Left renal pelvis (tissue), 4 donors: Measurements from ENCODE around the gene ASCC1. TPM values are rescaled to one million over a fixed set of nuclear protein-coding genes. Genes with fewer than 3 reads are reported as not detected.
A peak's percentile ranks its signal among the peaks of the same experiment; 100 is the strongest.
"Not testable (repeated sequence)": the region's sequence is repeated elsewhere in the genome, so short reads cannot be mapped to it uniquely, and the experiment has no call there.

Experiments
- DNase-seq, 4 donors: peaks; one replicate each; pipeline ENCODE4 v3.0.0-alpha.2; 2013; ENCODE audit warnings: low read depth in 4 of 4, low spot score in 3 of 4
- polyA plus RNA-seq, 4 donors: library from polyadenylated mRNA; unstranded; fragments of 120-200 nt; gene quantifications; one replicate each; pipeline ENCODE4 v1.2.1, GENCODE V29; 2013; ENCODE audit not compliant: insufficient read length in 4 of 4

Gene ASCC1
- polyA plus RNA-seq, 4 donors, result 32.9 to 49.9 (median 42.4) TPM

DNA sequence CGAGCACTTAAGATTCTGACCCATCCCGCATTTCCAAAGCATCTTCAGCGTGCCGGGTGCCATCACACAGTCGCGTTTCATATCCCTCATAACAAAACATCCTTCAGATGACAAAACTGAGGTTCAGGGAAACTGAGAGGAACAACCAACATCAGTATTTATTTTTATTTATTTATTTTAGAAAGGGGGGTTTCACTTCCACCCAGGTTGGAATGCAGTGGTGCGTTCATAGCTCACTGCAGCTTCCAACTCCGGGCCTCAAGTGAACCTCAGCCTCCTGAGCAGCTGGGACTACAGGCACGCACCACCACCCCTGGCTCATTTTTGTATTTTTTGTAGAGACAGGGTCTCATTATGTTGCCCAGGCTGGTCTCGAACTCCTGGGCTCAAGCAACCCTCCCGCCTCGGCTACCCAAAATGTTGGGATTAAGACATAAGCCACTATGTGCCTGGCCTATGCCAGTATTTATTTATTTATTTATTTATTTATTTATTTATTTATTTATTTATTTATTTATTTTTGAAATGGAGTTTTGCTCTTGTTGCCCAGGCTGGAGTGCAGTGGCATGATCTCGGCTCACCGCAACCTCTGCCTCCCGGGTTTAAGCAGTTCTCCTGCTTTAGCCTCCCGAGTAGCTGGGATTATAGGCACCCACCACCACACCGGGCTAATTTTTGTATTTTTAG, 33.2 kb upstream of the ASCC1 start:
- not testable (repeated sequence) for DNase-seq

DNA sequence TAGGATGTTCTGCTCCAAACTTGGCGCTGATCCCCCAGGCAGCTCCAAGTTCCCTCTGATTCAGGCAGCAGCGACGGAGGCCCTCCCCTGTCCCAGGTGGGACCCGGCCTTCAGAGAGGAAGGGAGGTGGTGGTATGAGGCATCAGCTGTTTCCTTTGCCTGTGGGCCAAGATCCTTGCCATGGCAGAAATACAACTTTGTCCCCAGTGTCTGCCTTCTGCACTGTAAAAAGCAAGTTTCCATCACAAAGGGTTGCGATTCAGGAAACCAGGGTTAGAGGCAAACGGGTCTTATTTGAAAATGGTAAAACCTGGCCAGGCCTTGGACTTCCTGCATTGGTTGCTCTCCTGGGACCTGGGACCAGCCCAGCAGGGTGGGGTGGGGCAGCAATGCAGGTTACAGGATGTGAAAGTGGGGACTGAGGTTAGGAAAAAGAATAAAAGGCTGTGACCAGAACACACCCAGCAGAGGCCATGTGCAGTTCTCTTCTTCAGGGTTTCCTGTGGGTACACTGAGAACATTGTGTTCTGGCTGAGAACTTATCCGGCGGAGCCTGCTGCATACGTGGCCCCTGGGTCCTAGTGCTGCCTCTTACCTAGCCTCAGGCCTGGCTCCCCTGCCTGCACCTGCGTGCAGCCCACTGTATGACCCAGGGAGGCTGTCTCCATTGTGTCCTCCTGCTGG, 32.5 kb upstream of the ASCC1 start:
- no peak for DNase-seq

DNA sequence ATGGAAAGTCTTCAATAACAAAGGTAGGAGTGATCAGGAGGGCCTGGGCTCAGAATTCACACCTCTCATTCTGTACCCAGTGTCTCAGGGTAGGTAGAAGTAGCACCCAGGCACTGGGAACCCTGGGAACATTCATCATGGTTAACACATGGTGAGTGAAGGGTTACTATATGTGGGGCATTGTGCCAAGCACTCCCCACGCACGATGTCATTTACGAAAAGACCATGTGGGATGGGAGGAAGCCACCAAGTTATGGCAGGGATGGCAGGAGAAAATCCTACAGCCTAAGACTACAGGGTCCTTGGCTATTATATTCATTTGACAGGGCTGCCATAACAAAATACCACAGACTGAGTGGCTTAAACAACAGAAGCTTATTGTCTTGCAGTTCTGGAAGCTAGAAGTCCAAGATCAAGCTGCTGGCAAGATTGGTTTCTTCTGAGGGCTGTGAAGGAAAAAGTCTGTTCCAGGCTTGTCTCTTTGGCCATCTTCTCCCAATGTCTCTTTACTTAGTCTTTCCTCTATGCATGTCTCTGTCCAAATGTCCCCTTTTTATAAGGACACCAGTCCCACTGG, 30.0 kb upstream of the ASCC1 start:
- no peak for DNase-seq

DNA sequence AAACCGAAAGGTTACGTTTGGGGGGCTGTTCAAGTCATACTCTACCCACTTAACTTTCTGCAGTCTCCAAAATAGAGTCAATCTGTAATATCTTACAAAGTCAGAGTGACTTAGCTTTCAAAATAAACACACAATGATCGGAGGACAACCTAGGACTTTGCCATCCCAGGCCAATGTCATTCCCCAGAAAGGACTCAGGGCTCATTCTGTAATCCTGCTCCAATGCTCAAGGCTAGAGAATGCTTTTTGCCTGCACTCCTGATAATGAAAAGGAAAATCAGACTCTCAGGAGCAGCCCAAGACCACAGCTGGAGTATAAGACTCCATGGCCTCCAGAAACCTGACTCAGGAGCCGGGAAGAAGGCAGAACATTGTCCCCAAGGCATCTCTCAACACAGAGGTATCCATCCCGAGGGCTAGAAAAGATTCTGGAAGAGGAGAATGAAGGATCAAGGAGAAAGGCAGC, 28.5 kb upstream of the ASCC1 start:
- no peak for DNase-seq

DNA sequence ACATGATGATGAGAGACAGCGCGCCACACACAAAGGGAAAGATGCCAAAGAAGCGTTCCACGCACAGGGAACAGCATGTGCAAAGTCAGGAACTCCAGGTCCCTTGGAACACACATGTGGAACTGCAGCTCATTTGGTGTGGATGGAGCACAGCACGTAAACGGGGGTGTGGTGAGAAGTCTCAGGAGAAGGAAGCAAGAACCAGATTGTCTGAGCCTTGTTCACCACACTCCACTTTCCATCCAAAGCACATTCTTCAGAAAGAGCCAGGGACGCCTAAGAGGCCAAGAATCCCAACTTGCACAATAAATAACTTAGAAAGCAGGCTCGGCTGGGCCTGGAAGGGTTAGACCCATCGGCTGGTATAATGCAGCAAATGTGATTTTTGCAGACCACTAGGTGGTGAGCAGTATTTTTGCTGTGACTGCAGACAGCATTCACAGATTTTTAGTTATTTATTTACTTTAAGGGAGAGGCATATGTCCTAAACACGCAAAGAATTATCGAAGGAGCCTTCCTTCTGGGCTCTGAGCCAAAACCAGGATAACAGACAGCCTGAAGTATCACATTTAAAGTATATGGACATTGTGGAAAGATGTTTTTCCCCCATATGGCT, 27.9 kb upstream of the ASCC1 start:
- peak in 2 of 4 donors; percentile 60 to 66 for DNase-seq

DNA sequence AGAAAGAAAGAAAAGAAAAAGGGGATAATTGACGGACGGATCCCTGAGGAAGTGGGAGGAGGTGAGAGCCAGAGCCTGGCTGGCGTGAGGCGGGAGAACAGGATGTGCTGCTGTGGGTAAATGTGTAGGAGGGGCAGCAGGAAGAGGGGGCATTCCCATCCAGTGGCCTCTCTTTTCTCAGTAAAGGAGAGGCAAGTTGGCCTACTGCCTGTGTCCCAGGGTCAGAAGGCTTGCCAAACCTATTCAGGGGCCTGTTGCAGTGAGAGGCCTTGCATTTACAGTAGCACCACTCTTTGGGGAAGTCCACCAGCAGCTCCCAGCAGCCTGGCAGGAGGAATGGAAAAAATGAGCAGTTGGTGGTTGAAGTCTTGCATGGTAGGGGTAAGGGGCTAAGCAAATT, 26.6 kb upstream of the ASCC1 start:
- DNase-seq, result no peak

DNA sequence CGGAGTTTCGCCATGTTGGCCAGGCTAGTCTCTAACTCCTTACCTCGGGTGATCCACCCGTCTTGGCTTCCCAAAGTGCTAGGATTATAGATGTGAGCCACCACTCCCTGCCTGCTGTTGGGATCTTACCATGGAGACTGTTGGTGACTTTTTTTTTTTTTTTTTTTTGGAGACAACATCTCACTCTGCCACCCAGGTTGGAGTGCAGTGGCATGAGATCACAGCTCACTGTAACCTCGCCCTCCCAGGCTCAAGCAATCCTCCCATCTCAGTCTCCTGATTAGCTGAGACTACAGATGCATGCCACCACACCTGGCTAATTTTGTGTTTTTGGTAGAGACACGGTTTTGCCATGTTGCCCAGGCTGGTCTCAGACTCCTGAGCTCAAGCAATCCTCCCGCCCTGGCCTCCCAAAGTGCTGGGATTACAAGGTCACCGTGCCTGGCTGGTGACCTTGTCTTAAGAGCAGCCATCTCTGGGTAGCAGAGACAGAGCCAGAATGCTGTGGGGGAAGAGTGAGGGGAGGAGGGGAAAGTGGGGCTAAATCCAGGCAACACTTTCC, 25.7 kb upstream of the ASCC1 start:
- no peak for DNase-seq

DNA sequence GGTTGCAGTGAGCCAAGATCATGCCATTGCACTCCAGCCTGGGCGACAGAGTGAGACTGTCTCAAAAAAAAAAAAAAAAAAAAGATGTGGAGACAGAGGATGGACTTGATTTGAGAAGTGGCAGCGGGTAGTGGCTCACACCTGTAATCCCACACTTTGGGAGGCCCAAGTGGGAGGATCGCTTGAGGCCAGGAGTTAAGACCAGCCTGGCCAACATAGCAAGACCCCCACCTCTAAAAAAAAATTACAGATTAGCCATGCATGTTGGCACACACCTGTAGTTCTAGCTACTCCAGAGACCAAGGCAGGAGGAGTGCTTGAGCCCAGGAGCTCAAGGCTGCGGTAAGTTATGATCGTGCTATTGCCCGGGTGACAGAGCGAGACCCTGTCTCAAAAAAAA, 24.3 kb upstream of the ASCC1 start:
- no peak for DNase-seq

DNA sequence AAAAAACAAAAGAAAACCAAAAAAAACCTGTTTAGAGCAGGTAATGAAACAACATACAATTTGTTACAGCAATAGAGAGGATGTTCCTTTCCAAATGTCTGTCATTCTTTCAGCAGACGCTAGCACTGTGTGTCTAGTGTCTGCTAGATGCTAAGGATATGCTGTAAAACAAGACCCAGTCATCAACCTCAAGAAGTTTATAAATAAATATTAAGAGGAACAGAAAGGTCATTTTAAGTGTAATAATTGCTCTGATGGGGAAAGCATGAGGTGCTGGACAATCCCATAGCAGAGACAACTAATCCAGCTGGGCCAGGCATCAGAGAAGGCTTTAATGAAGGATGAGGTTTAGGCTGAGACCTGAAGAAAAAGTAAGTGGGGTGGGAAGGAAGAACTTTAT, 23.3 kb upstream of the ASCC1 start:
- DNase-seq, result no peak

DNA sequence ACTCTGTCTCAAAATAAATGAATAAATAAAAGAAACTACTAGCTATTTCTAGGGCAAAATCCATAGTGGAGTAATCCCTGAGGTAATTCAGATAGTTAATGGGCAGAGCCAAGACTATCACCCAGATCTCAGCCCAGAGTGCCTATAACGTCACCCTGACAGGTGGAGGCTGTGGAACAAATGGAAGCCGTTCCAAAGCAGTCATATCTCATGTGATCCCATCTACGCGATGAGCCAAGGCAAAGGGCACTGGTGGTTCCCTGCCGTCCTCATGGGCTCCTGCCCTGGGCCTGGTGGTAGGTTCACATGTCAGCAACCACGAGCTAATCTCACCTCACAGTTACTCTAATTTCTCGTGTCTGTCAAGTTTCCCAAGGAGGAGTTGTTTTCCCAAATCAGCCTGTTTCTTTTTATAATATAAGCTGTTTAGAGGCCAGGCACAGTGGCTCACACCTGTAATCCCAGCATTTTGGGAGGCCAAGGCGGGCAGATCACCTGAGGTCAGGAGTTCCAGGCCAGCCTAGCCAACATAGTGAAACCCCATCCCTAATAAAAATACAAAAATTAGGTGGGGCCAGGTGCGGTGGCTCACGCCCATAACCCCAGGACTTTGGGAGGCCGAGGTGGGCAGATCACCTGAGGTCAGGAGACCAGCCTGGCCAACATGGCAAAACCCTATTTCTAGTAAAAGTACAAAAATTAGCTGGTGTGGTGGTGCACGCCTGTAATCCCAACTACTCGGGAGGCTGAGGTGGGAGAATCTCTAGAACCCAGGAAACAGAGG, 22.5 kb upstream of the ASCC1 start:
- no peak for DNase-seq

DNA sequence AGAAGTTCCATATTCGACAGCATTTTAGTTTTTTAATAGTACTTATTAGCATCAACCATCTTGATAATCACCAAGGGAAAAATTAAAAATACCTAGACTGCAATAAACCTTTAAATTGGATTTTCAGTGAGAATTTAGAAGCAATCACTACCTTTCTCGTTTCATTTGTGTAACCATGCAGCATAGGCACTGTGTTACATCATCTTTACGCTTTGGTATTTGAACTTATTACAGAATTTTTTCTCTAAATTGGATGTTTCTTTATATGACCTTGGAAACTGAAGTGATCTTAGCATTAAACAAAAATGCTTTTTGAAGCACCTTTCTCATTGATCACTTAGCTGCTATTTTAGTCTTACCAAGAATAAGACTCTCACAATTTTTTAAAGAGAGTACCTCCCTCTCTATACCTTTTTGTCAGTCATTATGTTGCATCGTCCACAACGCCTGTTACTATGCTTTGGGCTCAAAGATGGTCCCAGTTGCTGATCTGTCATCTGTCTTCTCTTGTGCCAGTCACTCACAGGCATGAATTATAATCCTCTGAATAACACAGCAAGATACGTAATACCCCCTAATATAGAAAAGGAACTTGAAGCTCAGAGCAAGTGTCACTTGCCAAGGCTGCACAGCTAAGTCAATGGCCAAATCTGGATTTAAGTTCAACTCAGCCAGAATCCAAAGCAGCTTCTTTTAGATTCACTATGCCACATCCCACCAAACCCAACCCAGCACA, 19.6 kb upstream of the ASCC1 start:
- no peak for DNase-seq

DNA sequence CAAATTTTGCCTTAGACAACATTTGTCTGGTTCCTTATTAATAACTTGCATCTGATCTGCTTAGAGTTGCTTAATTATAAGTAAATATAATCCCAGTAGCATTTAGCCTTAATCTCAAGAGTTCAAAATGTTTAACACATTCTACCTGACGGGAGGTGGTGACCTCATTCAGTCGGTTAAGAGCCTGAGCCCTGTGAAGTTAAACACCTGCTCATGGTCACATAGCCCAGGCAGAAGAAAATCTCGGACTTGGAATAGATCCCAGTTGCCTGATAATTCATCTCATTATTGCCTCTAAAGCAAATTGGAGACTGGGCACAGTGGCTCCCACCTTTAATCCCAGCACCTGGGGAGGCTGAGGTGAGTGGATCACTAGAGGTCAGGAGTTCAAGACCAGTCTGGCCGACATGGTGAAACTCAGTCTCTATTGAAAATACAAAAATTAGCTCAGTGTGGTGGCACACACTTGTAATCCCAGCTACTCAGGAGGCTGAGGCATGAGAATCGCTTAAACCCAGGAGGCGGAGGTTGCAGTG, 18.6 kb upstream of the ASCC1 start:
- no peak for DNase-seq

DNA sequence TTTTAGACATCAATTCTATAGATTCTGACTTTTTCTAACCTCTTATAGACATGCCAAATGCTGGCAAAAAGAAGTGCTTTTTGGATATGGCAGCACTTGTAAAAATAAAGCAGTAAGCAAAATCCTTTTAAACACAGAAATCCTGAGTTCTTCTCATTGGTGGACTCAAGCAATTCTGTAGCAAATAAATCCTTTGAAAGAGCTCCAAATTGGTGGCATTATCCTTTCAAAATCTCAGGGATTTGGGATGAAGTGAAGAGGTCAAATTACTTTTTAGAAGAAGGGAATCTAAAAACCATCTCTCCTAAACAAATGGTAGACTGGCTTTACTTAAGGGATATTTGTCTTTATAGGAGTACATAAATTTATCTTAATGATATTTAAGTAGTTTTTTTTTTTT, 17.5 kb upstream of the ASCC1 start:
- no peak for DNase-seq

DNA sequence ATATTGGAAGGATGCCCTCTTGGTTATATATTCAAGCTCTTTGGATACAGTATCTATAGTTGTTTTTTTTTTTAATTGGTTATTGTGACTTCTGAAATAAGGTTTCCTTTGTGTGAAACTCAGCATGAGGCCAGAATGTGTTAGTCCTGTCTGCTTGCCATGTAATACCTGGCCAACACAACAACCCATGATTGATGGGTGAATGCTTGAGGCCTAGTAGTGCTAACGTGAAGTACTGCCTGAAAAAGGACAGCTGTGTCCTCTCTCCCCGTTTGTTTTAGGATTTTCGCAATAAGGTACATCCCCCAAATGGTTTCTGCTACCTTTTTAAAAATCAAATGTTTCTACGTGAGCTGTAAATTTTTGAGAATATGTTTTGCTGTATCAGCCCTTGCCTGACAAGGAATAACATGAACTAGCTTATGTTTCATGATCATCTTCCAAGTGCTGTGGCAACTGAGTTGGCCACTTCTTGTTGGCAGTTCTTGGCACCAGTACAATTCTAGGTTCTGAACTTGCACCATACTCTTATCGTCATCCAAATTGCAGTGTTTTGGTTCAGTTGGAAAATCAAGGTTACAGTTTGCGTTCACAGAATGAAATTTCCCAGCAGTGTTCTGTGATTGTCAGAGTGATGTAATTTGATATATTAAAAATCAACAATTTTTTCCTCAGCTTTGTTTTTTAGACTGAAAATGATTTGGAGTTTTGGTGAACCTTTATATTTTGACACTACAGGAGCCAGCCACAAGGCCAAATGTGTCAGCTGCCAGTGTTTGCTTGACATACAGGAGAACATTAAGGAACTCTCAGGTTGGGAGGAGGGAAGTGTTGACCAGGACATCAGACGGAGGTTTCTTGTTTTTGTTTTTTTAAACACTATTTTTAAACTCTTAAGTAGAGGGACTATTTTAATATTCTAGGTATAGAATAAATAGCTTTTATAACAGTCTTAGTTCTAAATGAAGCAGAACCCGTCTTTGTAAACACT, 13.5 kb upstream of the ASCC1 start:
- DNase-seq, result no peak

DNA sequence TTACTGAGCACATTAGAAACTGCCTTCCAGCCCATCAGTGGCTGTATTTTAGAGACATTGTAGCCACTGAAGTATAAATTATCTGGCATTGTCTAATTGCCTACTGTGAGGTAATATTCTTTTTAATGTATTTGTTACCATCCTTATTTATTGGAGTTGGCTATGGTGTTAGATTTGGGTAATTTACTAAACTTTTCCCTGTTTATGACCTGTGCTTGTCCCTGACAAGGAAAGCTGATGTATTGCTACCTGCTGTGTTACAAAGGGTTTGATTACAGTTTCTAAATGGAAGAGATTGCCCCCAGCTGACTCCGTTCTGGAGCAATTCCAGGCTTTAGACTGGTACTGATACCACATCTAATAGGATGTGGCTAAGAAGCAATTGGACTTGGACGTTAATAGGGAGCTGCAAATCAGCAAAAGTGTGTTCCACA, 12.3 kb upstream of the ASCC1 start:
- DNase-seq, result no peak

DNA sequence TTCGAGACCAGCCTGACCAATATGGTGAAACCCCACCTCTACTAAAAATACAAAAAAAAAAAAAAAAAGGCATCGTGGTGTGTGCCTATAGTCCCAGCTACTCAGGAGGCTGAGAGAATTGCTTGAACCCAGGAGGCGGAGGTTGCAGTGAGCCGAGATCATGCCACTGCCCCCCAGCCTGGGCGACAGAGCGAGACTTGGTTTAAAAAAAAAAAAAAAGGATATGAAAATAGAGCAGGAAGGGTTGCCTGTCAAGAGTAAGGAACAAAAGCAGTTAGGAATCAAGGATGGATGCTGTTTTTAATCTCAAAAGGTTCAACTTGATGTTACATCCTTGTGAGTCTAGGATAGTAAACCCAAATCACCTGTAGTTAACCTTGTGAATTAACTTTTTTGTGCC, 11.8 kb upstream of the ASCC1 start:
- DNase-seq, result no peak

DNA sequence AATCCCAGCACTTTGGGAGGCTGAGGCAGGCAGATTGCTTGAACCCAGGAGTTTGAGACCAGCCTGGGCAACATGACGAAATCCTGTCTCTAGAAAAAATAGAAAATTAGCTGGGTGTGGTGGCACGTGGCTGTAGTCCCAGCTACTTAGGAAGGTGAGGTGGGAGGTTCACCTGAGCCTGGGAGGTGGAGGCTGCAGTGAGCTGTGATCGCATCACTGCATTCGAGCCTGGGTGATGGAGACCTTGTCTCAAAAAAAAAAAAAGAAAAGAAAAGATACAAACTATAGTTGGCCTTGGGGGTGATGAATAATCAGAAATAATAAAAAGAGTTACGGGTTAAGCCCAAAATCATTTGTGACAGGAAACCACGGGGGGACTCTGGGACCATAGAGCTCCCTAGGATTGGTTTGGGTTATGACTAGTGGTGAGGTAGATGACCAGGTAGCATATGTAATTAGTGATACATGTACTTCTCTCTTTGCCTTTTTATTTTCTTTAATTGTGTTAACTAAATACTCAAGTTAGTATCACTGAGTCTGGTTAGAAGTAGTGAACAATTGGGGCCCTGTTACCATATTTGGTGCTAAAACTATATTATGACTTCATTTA, 10.4 kb upstream of the ASCC1 start:
- DNase-seq, result no peak

DNA sequence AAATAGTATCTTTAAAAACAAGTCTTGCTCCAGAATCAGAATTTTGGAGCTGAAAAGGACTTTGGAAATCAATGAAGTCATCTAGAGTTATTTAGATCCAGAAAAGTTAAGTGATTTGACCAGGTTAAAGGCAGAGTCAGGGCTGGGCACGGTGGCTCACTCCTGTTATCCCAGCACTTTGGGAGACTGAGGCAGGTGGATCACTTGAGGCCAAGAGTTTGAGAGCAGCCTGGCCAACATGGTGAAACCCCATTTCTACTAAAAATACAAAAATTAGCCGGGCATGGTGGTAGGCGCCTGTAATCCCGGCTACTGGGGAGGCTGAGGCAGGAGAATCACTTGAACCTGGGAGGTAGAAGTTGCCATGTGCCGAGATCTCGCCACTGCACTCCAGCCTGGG, 8.1 kb upstream of the ASCC1 start:
- DNase-seq, result not testable (repeated sequence)
